ENCODE measurements around the gene SELENOO. TPM values are rescaled to one million over a fixed set of nuclear protein-coding genes. Genes with fewer than 3 reads are reported as not detected.

The SELENOO gene
- total and polyA plus RNA-seq, 2 of the 13 experiments (the other 11 are each of a cell fraction or from before 2014, with no cell fraction given): 14.4 to 19.0 TPM

- TF ChIP-seq SNAPC2 (CRISPR knock-in tag; IDR thresholded peaks at IDR 0.05): no peak
- no peak for TF ChIP-seq CENPT (CRISPR knock-in tag; IDR thresholded peaks at IDR 0.05; ENCODE audit: low read depth)
- TF ChIP-seq WIZ (CRISPR knock-in tag; IDR thresholded peaks at IDR 0.05): no peak
- no peak for TF ChIP-seq ZBTB44 (CRISPR knock-in tag; IDR thresholded peaks at IDR 0.05)
- no peak for TF ChIP-seq TOE1 (CRISPR knock-in tag; IDR thresholded peaks at IDR 0.05)
Observed at GRCh38 chr22:50209893-50210292, 9.1 kb downstream of the SELENOO start (continued).

- Histone ChIP-seq H3K4me2 (ENCODE audit: low read depth, low read length) (no peak overlapping the region), H2AFZ (ENCODE audit: low read length) (no peak overlapping the region), H3K4me1 (ENCODE audit: insufficient read depth, low read length) (0 out of 2 replicates have a peak, but pooled peaks cover 8% of the 10 kb centered on the region), H3K9ac (ENCODE audit: insufficient read depth, low read depth, low read length) (no peak overlapping the region), H3K36me3 (replicated peaks in 1 of 2; ENCODE audit: control insufficient read depth in 1 of 2, insufficient read depth in 2 of 2, low read length in 2 of 2) (peaks cover 12 to 50% of the 10 kb centered on the region in 2 experiments; a peak in 4 of 5 replicates), H3K79me2 (ENCODE audit: insufficient read depth, low read length) (peaks cover 25% of the 10 kb centered on the region), H3K4me3 (replicated peaks in 1 of 3; ENCODE audit: insufficient read depth in 1 of 3, low read depth in 2 of 3, low read length in 3 of 3) (no peak overlapping the region), H4K20me1 (ENCODE audit: insufficient read depth, low read length) (peaks cover 5% of the 10 kb centered on the region), H3K9me3 (ENCODE audit: low read length) (no peaks in the 10 kb centered on the region), H3K27me3 (ENCODE audit: control insufficient read depth in 1 of 2, insufficient read depth in 2 of 2, low read length in 2 of 2) (no peaks in the 10 kb centered on the region), H3K27ac (ENCODE audit: extremely low read length, insufficient read depth, low read length) (no peak overlapping the region)
- TF ChIP-seq RBFOX2 (IDR thresholded peaks at IDR 0.05; ENCODE audit: low read depth, low read length) (peak; percentile 59; the same call in 1 of the 2 replicates), MTERF4 (CRISPR knock-in tag; IDR thresholded peaks at IDR 0.05) (no peak), AGO2 (optimal IDR thresholded peaks at IDR 0.05; ENCODE audit: low read depth, low read length) (peak; percentile 87)
- DNase-seq (ENCODE audit: low spot score): no peak
- no TSS peak for BruUV-seq (replicated peaks)
- WGBS (ENCODE audit: low lambda C conversion rate): 96% methylated on average over 23 of the region's 32 CpGs
- ChIA-PET POLR2A (no interaction called here), CTCF (ENCODE audit: low intra/inter-chr PET ratio, low total read pairs) (interaction anchor here (1.7 to 2.5 kb wide), 2 partner anchors 41 to 62 kb away, joined by 3 to 39 read pairs; no protein-coding TSS in a partner anchor)
- ATAC-seq: no peak
- intact Hi-C loops (cut with micrococcal nuclease; ENCODE audit: unreplicated experiment) (no loop called here), in situ Hi-C loops (cut with HindIII; ENCODE audit: extremely low pct_ligation_motif_present, low pct_unique_long_range_greater_than_20kb) (no loop called here)
- no peak for FAIRE-seq
Observed at GRCh38 chr22:50210378-50211139, 9.7 kb downstream of the SELENOO start.

All from HepG2 (cell line).